Prostate gland (tissue), 2 donors: ENCODE data around the gene PTDSS2. TPM values are rescaled to one million over a fixed set of nuclear protein-coding genes. Genes with fewer than 3 reads are reported as not detected.
A peak's percentile ranks its signal among the peaks of the same experiment; 100 is the strongest.

ENCODE experiments used
- DNase-seq: peaks from one replicate; pipeline ENCODE4 v3.0.0-alpha.2; 2019; ENCODE audit warnings: low spot score
- H3K27ac ChIP-seq, 2 donors: fragments of 200-600 bp; sonication (generic); 2 replicates each; pipeline ENCODE4 v1.5.1; 2017 to 2019
- H3K27me3 ChIP-seq: fragments of 200-600 bp; sonication (generic); replicated peaks from 2 replicates; pipeline ENCODE4 v1.5.1; 2019; ENCODE audit not compliant: insufficient read depth
- H3K36me3 ChIP-seq, 2 donors: fragments of 200-600 bp; sonication (generic); 1 replicate in 1 of 2; 2 replicates in 1 of 2; pipeline versions ENCODE4 v1.5.1 to v1.8.1; 2017 to 2019
- H3K4me1 ChIP-seq: fragments of 200-600 bp; sonication (generic); replicated peaks from 2 replicates; pipeline ENCODE4 v1.5.1; 2019
- H3K4me3 ChIP-seq, 2 donors: fragments of 200-600 bp; sonication (generic); 2 replicates each; pipeline ENCODE4 v1.5.1; 2017 to 2019
- H3K9me3 ChIP-seq: fragments of 200-600 bp; sonication (generic); 2 replicates; pipeline ENCODE4 v1.5.1; 2017
- CTCF ChIP-seq, 4 experiments: fragments of 200-600 bp in 2 of 4; fragments of 450-650 bp in 2 of 4; sonication (generic) in 2 of 4; IDR thresholded peaks; 1 replicate in 3 of 4; 2 replicates in 1 of 4; pipeline ENCODE4 v1.5.1; 2016 to 2019; ENCODE audit warnings: antibody characterized with exemption in 4 of 4, mild to moderate bottlenecking in 2 of 4, moderate library complexity in 2 of 4
- POLR2A ChIP-seq: fragments of 450-650 bp; IDR thresholded peaks from one replicate; pipeline ENCODE4 v1.6.1; 2016; ENCODE audit warnings: antibody characterized with exemption, mild to moderate bottlenecking
- POLR2AphosphoS5 ChIP-seq: sonication (generic); formaldehyde crosslinking; IDR thresholded peaks from one replicate; pipeline ENCODE4 v1.6.1; 2017; ENCODE audit warnings: antibody characterized with exemption
- WGBS: methylation state at CpG from one replicate; pipeline ENCODE4 v1.1.5; 2018; 5-methylcytosine and 5-hydroxymethylcytosine counted together
- intact Hi-C: fragments of 100-400 bp; cut with DNase I; formaldehyde crosslinking; loops from one replicate; pipeline ENCODE4 v1.14.2; 2022
- total RNA-seq, 2 donors: library from RNA; depleted of rRNA; stranded (reverse); fragments of >200 nt; gene quantifications; one replicate each; pipeline ENCODE4 v1.1.0, GENCODE V29; 2016

The PTDSS2 gene
- total RNA-seq, 2 donors from 2014 or later, result 46.3 to 50.3 TPM

DNA sequence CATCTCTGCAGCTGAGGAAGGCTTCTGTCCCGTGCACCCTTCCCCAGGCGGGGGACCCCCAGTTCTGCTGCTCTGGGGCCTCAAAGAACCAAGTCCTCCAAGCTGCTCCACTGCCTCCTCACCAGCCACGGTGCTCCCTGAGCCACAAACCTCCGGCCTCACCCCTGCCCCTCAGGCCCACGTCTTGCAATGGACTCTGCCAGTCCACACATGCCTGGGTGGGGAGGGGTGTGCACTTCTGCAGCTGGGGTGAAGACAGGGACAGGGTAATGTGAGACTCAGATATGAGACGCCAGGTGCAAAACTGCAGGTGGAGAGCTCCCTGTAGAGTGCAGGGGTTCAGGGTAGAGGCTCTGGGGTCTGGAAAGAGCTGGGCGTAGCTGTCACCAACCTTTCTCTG is 3.2 kb upstream of the PTDSS2 start:
- Histone ChIP-seq H3K4me3 (no peak overlapping the region), H3K27ac (no peak overlapping the region), H3K4me1 (peaks cover 6% of the 10 kb centered on the region), H3K9me3 (no peaks in the 10 kb centered on the region), H3K36me3 (no peaks in the 10 kb centered on the region), H3K27me3 (no peaks in the 10 kb centered on the region)
- DNase-seq, result no peak
- no peak for TF ChIP-seq POLR2A
- no peak for TF ChIP-seq POLR2AphosphoS5
- TF ChIP-seq CTCF (IDR thresholded peaks at IDR 0.05), result no peak
- WGBS, result 61% methylated on average over 7 of the region's 7 CpGs
- intact Hi-C loops, result loop anchor here (5.0 kb wide), 2 partner anchors 40 to 240 kb away; partner anchors contain the start of genes BET1L and RIC8A

DNA sequence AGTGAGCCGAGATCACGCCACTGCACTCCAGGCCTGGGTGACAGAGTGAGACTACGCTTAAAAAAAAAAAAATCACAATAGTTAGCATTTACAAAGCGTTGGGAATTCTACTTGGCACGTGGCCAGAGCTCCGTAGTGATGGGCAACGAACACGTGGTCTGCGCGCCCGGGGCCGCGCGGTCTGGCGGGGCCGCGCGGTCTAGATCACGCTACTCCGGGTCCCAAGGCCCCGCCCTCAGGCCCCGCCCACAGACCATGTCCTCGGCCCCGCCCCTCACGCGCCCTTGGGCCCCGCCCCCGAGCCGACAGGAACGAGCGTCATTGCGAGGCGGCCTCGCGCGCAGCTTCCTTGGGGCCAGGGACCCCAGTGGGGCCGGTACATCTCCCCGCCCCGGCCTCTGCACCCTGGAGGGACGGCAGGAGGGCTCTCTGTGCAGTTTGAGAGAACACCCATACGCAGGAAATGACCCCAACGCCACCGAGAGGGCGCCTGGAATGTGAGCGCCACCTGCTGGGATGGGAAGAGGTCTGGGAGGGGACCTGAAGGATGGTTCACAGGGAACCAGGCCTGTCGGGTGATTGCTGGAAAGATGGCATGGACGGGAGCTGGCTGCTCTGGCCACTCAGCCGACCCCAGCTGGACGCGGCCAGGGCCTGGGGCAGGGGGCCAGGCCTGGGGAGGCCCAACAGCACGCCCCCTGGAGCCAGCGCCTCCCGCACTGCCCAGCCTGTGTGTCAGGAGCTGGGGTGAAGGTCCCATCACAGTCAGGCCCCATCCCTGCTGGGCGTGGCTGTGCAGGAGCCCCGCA is 2.0 kb upstream of the PTDSS2 start:
- H3K4me3 ChIP-seq, result peak overlapping the region; percentile 42 to 60
- no peaks in the 10 kb centered on the region for H3K36me3 ChIP-seq
- DNase-seq, result peak; percentile 93
- peak overlapping the region; percentile 90 to 94 for H3K27ac ChIP-seq
- peaks cover 6% of the 10 kb centered on the region for H3K4me1 ChIP-seq
- intact Hi-C loops, result loop anchor here (5.0 kb wide), 2 partner anchors 41 to 241 kb away; partner anchors contain the start of genes BET1L and RIC8A
- no peaks in the 10 kb centered on the region for H3K27me3 ChIP-seq
- WGBS, result 3% methylated on average over 49 of the region's 55 CpGs
- H3K9me3 ChIP-seq, result no peaks in the 10 kb centered on the region
- TF ChIP-seq POLR2A (peak; percentile 85), POLR2AphosphoS5 (peak; percentile 90), CTCF (IDR thresholded peaks at IDR 0.05) (peak; percentile 94 to 97 (median 96))

- Histone ChIP-seq H3K9me3 (no peaks in the 10 kb centered on the region), H3K4me3 (peak overlapping the region; percentile 95 to 96), H3K36me3 (no peaks in the 10 kb centered on the region), H3K27ac (peak overlapping the region; percentile 73 to 94), H3K27me3 (no peaks in the 10 kb centered on the region), H3K4me1 (peaks cover 6% of the 10 kb centered on the region)
- 3% methylated on average over 42 of the region's 46 CpGs for WGBS
- intact Hi-C loops, result loop anchor here (5.0 kb wide), 2 partner anchors 66 to 144 kb away; partner anchors contain the start of gene IFITM2
- TF ChIP-seq POLR2AphosphoS5 (peak; percentile 59), CTCF (IDR thresholded peaks at IDR 0.05) (peak in 2 of 4 experiments; percentile 31 to 48), POLR2A (no peak)
- peak; percentile 69 for DNase-seq
These were observed 851 bp downstream of the PTDSS2 start for GRCh38 chr11:450809-451451.

- Histone ChIP-seq H3K9me3 (no peaks in the 10 kb centered on the region), H3K4me3 (no peak overlapping the region), H3K36me3 (no peaks in the 10 kb centered on the region), H3K27ac (no peak overlapping the region), H3K27me3 (no peaks in the 10 kb centered on the region), H3K4me1 (peaks cover 6% of the 10 kb centered on the region)
- no peak for TF ChIP-seq POLR2A
- TF ChIP-seq CTCF (IDR thresholded peaks at IDR 0.05), result no peak
- TF ChIP-seq POLR2AphosphoS5, result no peak
- intact Hi-C loops, result loop anchor here (5.0 kb wide), 2 partner anchors 66 to 144 kb away; partner anchors contain the start of gene IFITM2
- WGBS, result 82% methylated on average over 14 of the region's 14 CpGs
- DNase-seq, result no peak
These were observed 1.7 kb downstream of the PTDSS2 start for GRCh38 chr11:451738-452137.
